HepG2 (cell line): ENCODE results near the gene PRICKLE2. TPM values are rescaled to one million over a fixed set of nuclear protein-coding genes. Genes with fewer than 3 reads are reported as not detected.

ENCODE experiments used
- ATAC-seq: fragments of 200-7000 bp; cut with Tn5 transposase; 3 replicates; pipeline ENCODE4 v1.9.1; 2020; ENCODE audit warnings: mild to moderate bottlenecking, moderate library complexity
- BruUV-seq: library from RNA; stranded (reverse); fragments of 400-500 nt; replicated peaks from 2 replicates; lab custom pipeline; 2021; lab: Mats Ljungman, UMichigan
- CTCF ChIA-PET: fragments of 300-600 bp; formaldehyde crosslinking; extraction: SDS; loops from one replicate; lab custom pipeline; 2021; ENCODE audit warnings: low total read pairs, inconsistent platforms, low intra/inter-chr PET ratio; lab: Yijun Ruan, JAX
- POLR2A ChIA-PET: fragments of 350-600 bp; sonication (Branson Sonifier 250); formaldehyde crosslinking; loops from one replicate; lab custom pipeline; 2020; ENCODE audit warnings: antibody characterized with exemption, inconsistent platforms; lab: Yijun Ruan, JAX
- DNase-seq: peaks from one replicate; pipeline ENCODE4 v3.0.0-alpha.2; 2015; ENCODE audit warnings: low spot score
- FAIRE-seq: peaks from 3 replicates; lab custom pipeline; 2011; peaks lifted over from hg19 to GRCh38; lab: Jason Lieb, UNC
- H2AFZ ChIP-seq: one replicate; pipeline ENCODE4 v1.6.1; 2011; ENCODE audit warnings: low read length, inconsistent platforms
- H3K27ac ChIP-seq: fragments of 300-600 bp; 3 replicates; pipeline ENCODE4 v1.8.0; 2011; ENCODE audit warnings: mixed run types, mild to moderate bottlenecking, mixed read lengths, low read length, inconsistent platforms; ENCODE audit not compliant: insufficient read depth; ENCODE audit errors: extremely low read length
- H3K27me3 ChIP-seq, 2 experiments: fragments of 200-600 bp in 1 of 2; 2 replicates in 1 of 2; 3 replicates in 1 of 2; pipeline versions ENCODE4 v1.6.0 to v1.8.0; 2011; ENCODE audit warnings: low read length in 2 of 2, mild to moderate bottlenecking in 2 of 2, moderate library complexity in 2 of 2, inconsistent platforms in 1 of 2; ENCODE audit not compliant: insufficient read depth in 2 of 2, control insufficient read depth in 1 of 2
- H3K36me3 ChIP-seq, 2 experiments: fragments of 200-600 bp in 1 of 2; replicated peaks in 1 of 2; 2 replicates in 1 of 2; 3 replicates in 1 of 2; pipeline versions ENCODE4 v1.5.1 to v1.8.0; 2011; ENCODE audit warnings: low read length in 2 of 2, inconsistent platforms in 1 of 2; ENCODE audit not compliant: insufficient read depth in 2 of 2, control insufficient read depth in 1 of 2
- H3K4me1 ChIP-seq: 2 replicates; pipeline ENCODE4 v1.5.1; 2012; ENCODE audit warnings: low read length, inconsistent platforms; ENCODE audit not compliant: insufficient read depth
- H3K4me2 ChIP-seq: 2 replicates; pipeline ENCODE4 v1.6.0; 2011; ENCODE audit warnings: low read depth, low read length, inconsistent platforms
- H3K4me3 ChIP-seq, 3 experiments: fragments of 200-600 bp in 1 of 3; sonication (generic), shearing (Covaris generic) in 1 of 3; replicated peaks in 1 of 3; 2 replicates each; pipeline ENCODE4 v1.5.1; 2011 to 2016; ENCODE audit warnings: low read length in 3 of 3, inconsistent platforms in 2 of 3, low read depth in 2 of 3, mild to moderate bottlenecking in 2 of 3, control low read depth in 1 of 3, mixed read lengths in 1 of 3; ENCODE audit not compliant: insufficient read depth in 1 of 3
- H3K79me2 ChIP-seq: one replicate; pipeline ENCODE4 v1.6.1; 2011; ENCODE audit warnings: low read length, inconsistent platforms; ENCODE audit not compliant: insufficient read depth
- H3K9ac ChIP-seq: 2 replicates; pipeline ENCODE4 v1.6.0; 2011; ENCODE audit warnings: mild to moderate bottlenecking, low read depth, low read length, inconsistent platforms; ENCODE audit not compliant: insufficient read depth
- H3K9me3 ChIP-seq: 2 replicates; pipeline ENCODE4 v1.5.1; 2012; ENCODE audit warnings: mild to moderate bottlenecking, low read length
- H4K20me1 ChIP-seq: 2 replicates; pipeline ENCODE4 v1.6.0; 2011; ENCODE audit warnings: inconsistent platforms, mild to moderate bottlenecking, low read length, moderate library complexity; ENCODE audit not compliant: insufficient read depth
- SALL1 ChIP-seq: sonication (generic); formaldehyde crosslinking; IDR thresholded peaks from 2 replicates; pipeline ENCODE4 v1.8.0; 2022; ENCODE audit warnings: mild to moderate bottlenecking, missing genetic modification reagents
- SPEN ChIP-seq: sonication (generic); formaldehyde crosslinking; IDR thresholded peaks from 2 replicates; pipeline ENCODE4 v1.5.1; 2020; ENCODE audit warnings: low read depth, mild to moderate bottlenecking, missing genetic modification reagents
- ZBTB7B ChIP-seq: sonication (generic); formaldehyde crosslinking; IDR thresholded peaks from 2 replicates; pipeline ENCODE4 v1.4.0; 2020; ENCODE audit warnings: missing genetic modification reagents
- ZNF230 ChIP-seq: sonication (generic); formaldehyde crosslinking; IDR thresholded peaks from 2 replicates; pipeline ENCODE4 v1.4.0; 2020; ENCODE audit warnings: mild to moderate bottlenecking, missing genetic modification reagents
- ZNF567 ChIP-seq: sonication (generic); formaldehyde crosslinking; IDR thresholded peaks from 2 replicates; pipeline ENCODE4 v1.8.1; 2023; ENCODE audit warnings: mild to moderate bottlenecking, missing genetic modification reagents, borderline replicate concordance
- ZNF572 ChIP-seq: sonication (generic); formaldehyde crosslinking; IDR thresholded peaks from 2 replicates; pipeline ENCODE4 v1.5.1; 2020; ENCODE audit warnings: mild to moderate bottlenecking, missing genetic modification reagents
- WGBS: methylation state at CpG from one replicate; pipeline ENCODE4 v1.1.6; 2017; ENCODE audit warnings: low lambda C conversion rate; 5-methylcytosine and 5-hydroxymethylcytosine counted together
- in situ Hi-C: cut with HindIII; loops from 2 replicates; pipeline ENCODE4 v1.10.0; 2017; ENCODE audit warnings: low pct_unique_long_range_greater_than_20kb; ENCODE audit not compliant: extremely low pct_ligation_motif_present
- intact Hi-C: fragments of 100-400 bp; cut with micrococcal nuclease; formaldehyde crosslinking; loops from one replicate; pipeline ENCODE4 v1.10.0; 2022; ENCODE audit not compliant: unreplicated experiment
- polyA plus RNA-seq, 8 experiments: library from polyadenylated mRNA; depleted of rRNA in 3 of 8; stranded (reverse) in 7 of 8; unstranded in 1 of 8; fragments of >200 nt; fragmentation: Illumina TruSeq in 4 of 8; extraction: Trizol in 4 of 8; gene quantifications; 2 replicates each; pipeline versions ENCODE4 v1.2.1 to v1.2.3, GENCODE V29; 2011 to 2016; ENCODE audit warnings: low read depth in 4 of 8, missing spikeins in 1 of 8, mixed read lengths in 1 of 8; ENCODE audit not compliant: insufficient read depth in 1 of 8
- total RNA-seq, 5 experiments: library from RNA; depleted of rRNA; stranded (reverse); fragments of >200 nt; fragmentation: Illumina TruSeq; extraction: Trizol; gene quantifications; 2 replicates each; pipeline ENCODE4 v1.2.3, GENCODE V29; 2016; ENCODE audit warnings: low read depth in 1 of 5
- TF ChIP-seq, protein P1 (sequence below): sonication (generic); formaldehyde crosslinking; IDR thresholded peaks from 2 replicates; pipeline ENCODE4 v1.8.0; 2022; ENCODE audit warnings: missing genetic modification reagents, low read depth, mild to moderate bottlenecking, borderline replicate concordance
- TF ChIP-seq, protein P2 (sequence below): sonication (generic); formaldehyde crosslinking; IDR thresholded peaks from 2 replicates; pipeline ENCODE4 v1.4.0; 2020; ENCODE audit warnings: mild to moderate bottlenecking, missing genetic modification reagents

PRICKLE2 gene
- total and polyA plus RNA-seq, 2 of the 13 experiments (the other 11 are each of a cell fraction or from before 2014, with no cell fraction given) = 0.01 to 0.07 TPM

DNA sequence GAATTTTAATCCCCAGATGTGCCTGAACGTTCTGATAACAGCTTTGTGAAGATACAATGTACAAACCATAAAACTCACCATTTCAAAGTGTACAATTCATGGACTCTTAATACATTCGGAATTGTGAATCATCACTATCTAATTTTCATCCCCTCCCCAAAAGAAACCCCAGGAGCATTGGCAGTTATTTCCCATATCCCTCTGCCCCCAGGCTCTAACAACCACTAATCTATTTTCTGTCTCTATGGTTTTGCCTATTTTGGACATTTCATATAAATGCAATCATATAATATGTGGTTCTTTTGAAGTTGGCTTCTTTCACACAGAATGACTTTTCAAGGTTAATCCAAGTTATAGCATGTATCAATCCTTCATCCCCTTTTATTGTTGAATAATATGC is 25.3 kb downstream of the PRICKLE2 start:
- Histone ChIP-seq H3K9ac (no peak overlapping the region), H3K79me2 (no peaks in the 10 kb centered on the region), H2AFZ (no peak overlapping the region), H3K27ac (no peak overlapping the region), H3K9me3 (no peaks in the 10 kb centered on the region), H3K36me3 (no peaks in the 10 kb centered on the region), H4K20me1 (no peaks in the 10 kb centered on the region), H3K4me3 (no peak overlapping the region), H3K4me2 (no peak overlapping the region), H3K4me1 (no peaks in the 10 kb centered on the region), H3K27me3 (no peaks in the 10 kb centered on the region)
- FAIRE-seq = no peak
- intact Hi-C loops = no loop called here
- BruUV-seq = no TSS peak
- no peak for ATAC-seq
- TF ChIP-seq ZNF567 (CRISPR knock-in tag) (no peak), ZBTB7B (CRISPR knock-in tag) (no peak)
- ChIA-PET POLR2A (no interaction called here), CTCF (no interaction called here)
- 5% methylated on average over 2 of the region's 2 CpGs for WGBS
- in situ Hi-C loops = no loop called here
- DNase-seq = no peak

DNA sequence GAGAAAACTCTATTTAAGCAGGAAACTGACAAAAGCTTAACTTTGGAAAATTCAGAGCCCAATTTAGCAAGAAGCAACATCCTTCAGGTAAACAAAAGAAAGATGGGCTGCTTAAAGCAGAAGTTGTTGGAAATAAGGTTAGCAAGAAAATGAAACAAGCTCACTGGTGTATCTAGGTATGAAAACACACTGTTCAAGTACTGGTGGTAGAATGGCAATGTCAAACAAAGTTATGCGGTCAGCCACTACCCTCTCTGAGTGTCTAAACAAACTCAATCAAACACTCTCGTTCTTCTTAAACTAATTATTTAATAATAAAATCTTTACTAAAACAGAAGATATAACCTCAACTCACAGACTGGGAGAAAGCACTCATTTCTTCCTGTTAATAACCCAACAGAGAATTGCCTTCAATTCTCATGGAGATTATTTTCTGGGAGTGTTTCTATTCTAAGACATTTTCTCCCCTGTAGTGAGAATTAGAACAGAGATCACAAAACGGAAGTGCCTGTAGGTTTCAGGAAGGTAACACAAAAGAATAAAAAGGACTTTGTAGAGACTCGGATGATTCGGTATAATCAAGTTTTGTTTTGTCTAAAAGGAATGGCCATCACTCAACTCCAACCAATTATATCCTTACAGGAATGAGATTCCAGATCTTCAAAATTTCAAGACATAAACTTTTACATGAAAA is 28.9 kb downstream of the PRICKLE2 start:
- CTCF ChIA-PET = no interaction called here
- no peak for FAIRE-seq

More for the DNA sequence above, 28.9 kb downstream of the PRICKLE2 start:
- TF ChIP-seq SALL1 (CRISPR knock-in tag) (no peak), SPEN (CRISPR knock-in tag) (no peak), ZNF230 (no peak), ZNF572 (CRISPR knock-in tag) (no peak)
- TF ChIP-seq, protein P1, sequence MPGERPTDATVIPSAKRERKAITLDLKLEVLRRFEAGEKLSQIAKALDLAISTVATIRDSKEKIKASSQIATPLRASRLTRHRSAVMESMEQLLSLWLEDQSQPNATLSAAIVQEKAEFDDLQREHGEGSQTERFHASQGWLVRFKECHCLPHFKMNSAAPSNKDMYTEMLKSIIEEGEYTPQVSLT (CRISPR knock-in tag) = no peak
- TF ChIP-seq, protein P2, sequence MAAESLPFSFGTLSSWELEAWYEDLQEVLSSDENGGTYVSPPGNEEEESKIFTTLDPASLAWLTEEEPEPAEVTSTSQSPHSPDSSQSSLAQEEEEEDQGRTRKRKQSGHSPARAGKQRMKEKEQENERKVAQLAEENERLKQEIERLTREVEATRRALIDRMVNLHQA = no peak
- no peaks in the 10 kb centered on the region for H3K4me1 ChIP-seq
- no peaks in the 10 kb centered on the region for H3K79me2 ChIP-seq
- H4K20me1 ChIP-seq = no peaks in the 10 kb centered on the region
- ATAC-seq = no peak
- H3K27ac ChIP-seq = no peak overlapping the region
- H3K27me3 ChIP-seq = no peaks in the 10 kb centered on the region
- in situ Hi-C loops = no loop called here
- H2AFZ ChIP-seq = no peak overlapping the region
- no peaks in the 10 kb centered on the region for H3K9me3 ChIP-seq
- no peak overlapping the region for H3K4me2 ChIP-seq
- POLR2A ChIA-PET = no interaction called here
- H3K4me3 ChIP-seq = no peak overlapping the region
- no TSS peak for BruUV-seq
- DNase-seq = no peak
- intact Hi-C loops = no loop called here
- WGBS = 66% methylated on average over 5 of the region's 5 CpGs
- no peak overlapping the region for H3K9ac ChIP-seq
- no peaks in the 10 kb centered on the region for H3K36me3 ChIP-seq
